NT2/D1 (cell line): ENCODE results near the gene ATG10.
"Not testable (repeated sequence)": the region's sequence is repeated elsewhere in the genome, so short reads cannot be mapped to it uniquely, and the experiment has no call there.

Experiments used
- DNase-seq: peaks from one replicate; pipeline ENCODE4 v3.0.0-alpha.2; 2011; ENCODE audit warnings: low read depth, low spot score
- H3K27me3 ChIP-seq: 2 replicates; pipeline ENCODE4 v1.6.0; 2011; ENCODE audit warnings: mild to moderate bottlenecking; ENCODE audit not compliant: insufficient read length, insufficient read depth
- H3K36me3 ChIP-seq: 2 replicates; pipeline ENCODE4 v1.6.1; 2011; ENCODE audit warnings: mild to moderate bottlenecking, low read length, mixed read lengths; ENCODE audit not compliant: insufficient read depth, insufficient read length
- H3K4me1 ChIP-seq: 2 replicates; pipeline ENCODE4 v1.5.1; 2011; ENCODE audit not compliant: insufficient read depth, insufficient read length
- H3K4me3 ChIP-seq: 2 replicates; pipeline ENCODE4 v1.5.1; 2011; ENCODE audit warnings: low read depth; ENCODE audit not compliant: insufficient read length
- H3K9ac ChIP-seq: 2 replicates; pipeline ENCODE4 v1.6.0; 2011; ENCODE audit warnings: low read depth; ENCODE audit not compliant: insufficient read length
- H3K9me3 ChIP-seq: 2 replicates; pipeline ENCODE4 v1.5.1; 2011; ENCODE audit warnings: mild to moderate bottlenecking, low read length; ENCODE audit not compliant: insufficient read depth
- SUZ12 ChIP-seq: IDR thresholded peaks from 2 replicates; pipeline ENCODE4 v1.6.1; 2011; ENCODE audit not compliant: insufficient read length, insufficient read depth; ENCODE audit errors: extremely low read depth
- YY1 ChIP-seq: IDR thresholded peaks from 2 replicates; pipeline ENCODE4 v1.6.1; 2011; ENCODE audit not compliant: insufficient read length, insufficient read depth
- ZNF274 ChIP-seq: IDR thresholded peaks from 2 replicates; pipeline ENCODE4 v1.6.1; 2011; ENCODE audit warnings: mild to moderate bottlenecking, low read depth, low read length

The ATG10 gene

DNA sequence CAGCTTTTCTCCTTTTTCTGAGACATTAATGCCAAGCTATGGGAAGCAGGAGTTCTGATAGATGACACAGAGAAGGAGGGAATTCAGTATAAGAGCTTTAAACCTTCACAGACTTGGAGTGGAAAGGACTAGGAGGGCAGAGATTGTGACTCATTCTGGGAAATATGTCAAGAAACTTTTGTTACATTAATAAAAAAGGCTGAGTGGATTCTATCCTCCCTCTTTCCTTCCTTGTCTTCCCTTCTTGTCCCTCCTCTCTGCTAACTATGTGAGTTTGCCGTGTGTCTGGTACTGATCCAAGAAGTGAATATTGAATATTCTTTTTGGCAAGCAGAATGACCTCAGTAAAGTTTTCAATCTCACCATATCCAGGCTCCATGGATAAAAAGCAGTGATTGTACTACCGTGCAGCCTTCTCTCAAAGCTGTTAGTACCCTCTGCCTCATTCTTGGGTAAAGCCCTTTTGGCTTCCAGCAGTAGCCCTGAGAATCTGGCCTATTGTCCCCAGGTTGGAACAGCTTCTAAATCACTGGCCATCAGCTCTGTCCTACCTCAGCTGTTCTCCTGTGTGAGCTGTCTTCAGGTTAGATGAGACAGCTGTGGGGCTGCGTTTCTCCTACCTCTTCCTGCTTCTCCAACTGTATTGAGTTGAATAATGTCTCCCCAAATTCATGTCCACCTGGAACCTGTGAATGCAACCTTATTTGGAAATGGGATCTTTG lies 73.9 kb downstream of the ATG10 start:
- no peak overlapping the region for H3K4me3 ChIP-seq
- no peak for TF ChIP-seq ZNF274
- TF ChIP-seq YY1, result no peak
- no peak for TF ChIP-seq SUZ12
- H3K4me1 ChIP-seq, result no peaks in the 10 kb centered on the region
- no peak for DNase-seq
- no peak overlapping the region for H3K9ac ChIP-seq
- H3K36me3 ChIP-seq, result no peaks in the 10 kb centered on the region
- peaks cover 21% of the 10 kb centered on the region for H3K9me3 ChIP-seq
- no peaks in the 10 kb centered on the region for H3K27me3 ChIP-seq

DNA sequence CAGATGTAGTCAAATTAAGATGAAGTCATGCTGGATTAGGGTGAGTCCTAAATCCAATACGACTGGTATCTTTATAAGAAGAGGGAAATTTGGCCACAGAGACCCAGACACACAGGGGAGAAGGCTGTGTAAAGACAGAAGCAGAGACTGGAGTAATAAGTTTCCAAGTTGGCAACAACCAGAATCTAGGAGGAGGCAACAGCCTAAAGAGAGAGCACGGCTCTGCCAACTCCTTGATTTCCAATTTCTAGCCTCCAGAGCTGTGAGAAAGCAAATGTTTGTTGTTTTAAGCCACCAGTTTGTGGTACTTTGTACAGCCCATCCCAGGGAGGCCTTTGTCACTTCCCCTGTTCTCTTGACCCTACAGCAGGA lies 74.4 kb downstream of the ATG10 start:
- Histone ChIP-seq H3K4me3 (no peak overlapping the region), H3K9me3 (peaks cover 16% of the 10 kb centered on the region), H3K4me1 (no peaks in the 10 kb centered on the region), H3K27me3 (no peaks in the 10 kb centered on the region), H3K36me3 (no peaks in the 10 kb centered on the region), H3K9ac (no peak overlapping the region)
- DNase-seq, result no peak
- no peak for TF ChIP-seq SUZ12
- TF ChIP-seq YY1, result no peak
- no peak for TF ChIP-seq ZNF274

DNA sequence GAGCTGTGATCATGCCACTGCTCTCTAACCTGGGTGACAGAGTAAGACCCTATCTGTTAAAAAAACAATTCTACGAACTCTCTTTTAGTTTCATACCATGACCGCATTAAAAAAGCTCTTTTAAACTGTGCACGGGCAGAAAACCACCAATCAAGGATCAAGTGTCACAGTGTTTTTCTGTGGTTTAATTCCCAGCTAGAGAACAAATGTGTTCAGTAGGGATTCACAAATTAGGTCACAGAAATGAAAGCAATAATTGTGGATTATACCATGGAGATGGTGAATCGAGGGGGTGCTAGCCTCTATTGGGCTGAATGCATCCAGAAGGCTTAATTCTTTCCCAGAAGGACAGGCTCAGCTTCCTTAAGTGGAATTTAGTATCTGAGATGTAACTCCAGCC lies 79.1 kb downstream of the ATG10 start:
- TF ChIP-seq SUZ12 (no peak), YY1 (no peak), ZNF274 (no peak)
- H3K9me3 ChIP-seq, result no peaks in the 10 kb centered on the region
- H3K4me3 ChIP-seq, result no peak overlapping the region
- no peak for DNase-seq
- no peaks in the 10 kb centered on the region for H3K4me1 ChIP-seq
- H3K36me3 ChIP-seq, result no peaks in the 10 kb centered on the region
- no peaks in the 10 kb centered on the region for H3K27me3 ChIP-seq
- no peak overlapping the region for H3K9ac ChIP-seq

DNA sequence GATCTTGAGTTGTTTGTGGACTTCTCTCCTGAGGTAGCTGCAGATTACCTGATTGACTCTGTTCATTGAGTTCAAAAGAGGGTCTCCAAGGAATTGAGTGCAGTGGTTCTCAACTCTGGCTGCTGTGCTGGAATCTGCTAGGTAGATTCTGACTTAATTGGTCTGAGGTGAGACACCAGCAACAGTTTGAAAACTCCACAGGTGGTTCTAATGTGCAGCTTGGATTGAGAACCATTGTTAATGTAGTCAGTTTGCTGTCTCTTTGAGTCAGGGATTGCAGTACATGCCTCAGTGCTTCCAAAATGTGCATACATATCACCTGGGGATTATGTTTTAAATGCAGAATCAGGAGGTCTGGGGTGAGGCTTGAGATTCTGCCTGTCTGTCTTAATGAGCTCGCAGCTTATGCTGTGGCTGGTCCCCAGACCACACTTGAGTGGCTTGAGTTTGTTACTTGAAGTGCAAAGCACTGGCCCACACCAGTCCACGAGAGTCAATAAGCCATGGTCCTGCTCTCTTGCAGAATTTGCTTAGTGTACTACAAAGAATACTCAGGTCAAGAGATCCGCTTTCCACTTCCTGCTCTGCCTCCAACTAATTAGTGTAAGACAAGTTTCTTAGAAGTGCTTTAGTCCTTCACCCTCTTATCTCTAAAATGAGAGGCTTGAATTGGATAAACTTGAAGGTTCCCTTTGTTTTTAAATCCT lies 82.3 kb downstream of the ATG10 start:
- no peak for DNase-seq
- Histone ChIP-seq H3K4me1 (no peaks in the 10 kb centered on the region), H3K36me3 (no peaks in the 10 kb centered on the region), H3K4me3 (no peak overlapping the region), H3K27me3 (no peaks in the 10 kb centered on the region), H3K9me3 (no peaks in the 10 kb centered on the region), H3K9ac (no peak overlapping the region)
- no peak for TF ChIP-seq ZNF274
- no peak for TF ChIP-seq SUZ12
- no peak for TF ChIP-seq YY1

DNA sequence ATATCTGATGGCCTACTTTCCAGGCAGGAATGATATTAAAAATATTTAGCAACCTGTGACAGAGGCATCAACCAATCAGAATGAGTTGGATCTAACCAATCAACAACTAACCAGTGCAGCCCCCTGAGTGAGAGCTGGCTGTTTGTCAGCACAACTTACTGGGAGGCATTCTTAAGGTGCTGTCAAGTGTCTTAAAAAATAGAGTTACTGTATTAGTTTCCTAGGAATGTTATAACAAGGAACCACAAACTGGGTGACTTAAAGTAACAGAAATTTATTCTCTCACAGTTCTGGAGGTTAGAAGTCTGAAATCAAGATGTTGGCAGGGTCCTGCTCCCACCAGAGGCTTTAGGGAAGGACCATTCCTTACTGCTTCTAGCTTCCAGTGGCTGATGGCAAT lies 85.2 kb downstream of the ATG10 start:
- no peaks in the 10 kb centered on the region for H3K27me3 ChIP-seq
- H3K9ac ChIP-seq, result no peak overlapping the region
- H3K36me3 ChIP-seq, result no peaks in the 10 kb centered on the region
- TF ChIP-seq SUZ12 (no peak), ZNF274 (no peak), YY1 (no peak)
- DNase-seq, result no peak
- no peaks in the 10 kb centered on the region for H3K4me1 ChIP-seq
- H3K4me3 ChIP-seq, result no peak overlapping the region
- no peaks in the 10 kb centered on the region for H3K9me3 ChIP-seq

DNA sequence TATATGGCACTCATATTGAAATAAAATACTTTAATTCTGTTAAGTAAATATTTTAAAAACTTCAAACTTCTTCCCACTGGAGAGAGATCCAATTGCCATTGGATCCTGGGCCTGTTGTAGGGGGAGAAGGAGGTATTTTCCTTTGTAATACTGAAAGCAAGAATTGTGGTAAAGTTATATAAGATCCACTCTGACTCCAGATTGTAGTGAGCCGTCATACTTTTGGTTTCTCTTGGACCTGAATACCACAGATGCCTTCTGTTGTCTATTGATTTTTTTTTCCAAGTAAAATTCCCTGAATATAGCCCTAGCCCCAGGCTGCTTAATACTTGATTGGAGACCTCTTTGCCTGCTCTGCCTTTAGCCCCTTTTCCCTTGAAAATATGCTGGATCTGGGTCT lies 86.9 kb downstream of the ATG10 start:
- no peak overlapping the region for H3K9ac ChIP-seq
- no peaks in the 10 kb centered on the region for H3K36me3 ChIP-seq
- no peaks in the 10 kb centered on the region for H3K27me3 ChIP-seq
- H3K4me1 ChIP-seq, result no peaks in the 10 kb centered on the region
- H3K4me3 ChIP-seq, result no peak overlapping the region
- no peak for TF ChIP-seq ZNF274
- no peak for TF ChIP-seq YY1
- TF ChIP-seq SUZ12, result no peak
- no peaks in the 10 kb centered on the region for H3K9me3 ChIP-seq
- no peak for DNase-seq

DNA sequence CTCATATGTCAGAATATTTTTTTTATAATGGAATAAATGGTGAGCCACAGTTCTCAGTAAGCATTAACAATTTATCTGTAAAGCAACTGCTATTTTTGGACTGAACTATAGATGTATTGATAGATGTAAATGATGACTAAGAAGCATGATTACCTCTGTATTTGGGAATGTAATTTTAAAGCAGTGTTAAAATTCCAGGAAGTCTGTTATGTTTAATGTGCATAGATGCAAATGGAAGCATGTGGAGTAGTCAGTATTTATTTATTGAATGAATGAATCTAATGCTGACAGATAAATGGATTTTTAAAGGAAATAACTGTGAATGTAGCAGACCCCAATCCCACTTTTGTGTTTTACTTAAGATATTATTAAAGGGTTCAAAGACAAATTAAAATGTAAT lies 95.0 kb downstream of the ATG10 start:
- TF ChIP-seq ZNF274 (no peak), YY1 (no peak)
- no peak for DNase-seq
- Histone ChIP-seq H3K9ac (no peak overlapping the region), H3K36me3 (no peaks in the 10 kb centered on the region), H3K9me3 (no peaks in the 10 kb centered on the region), H3K4me3 (no peak overlapping the region), H3K4me1 (no peaks in the 10 kb centered on the region), H3K27me3 (peaks cover 3% of the 10 kb centered on the region)

DNA sequence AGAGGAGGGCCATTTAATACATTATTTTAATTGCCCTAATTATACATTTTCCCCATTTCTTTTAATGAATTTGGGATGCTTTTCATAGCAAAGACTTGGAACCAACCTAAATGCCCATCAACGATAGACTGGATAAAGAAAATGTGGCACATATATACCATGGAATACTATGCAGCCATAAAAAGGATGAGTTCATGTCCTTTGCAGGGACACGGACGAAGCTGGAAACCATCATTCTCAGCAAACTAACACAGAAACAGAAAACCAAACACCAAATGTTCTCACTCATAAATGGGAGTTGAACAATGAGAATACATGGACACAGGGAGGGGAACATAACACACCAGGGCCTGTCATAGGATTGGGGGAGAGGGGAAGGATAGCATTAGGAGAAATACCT lies 96.2 kb downstream of the ATG10 start:
- H3K9ac ChIP-seq, H3K27me3 ChIP-seq, H3K4me3 ChIP-seq, H3K36me3 ChIP-seq, H3K9me3 ChIP-seq, H3K4me1 ChIP-seq, DNase-seq: not testable (repeated sequence)
